ENCODE measurements around the gene CDC6.
"Not testable (repeated sequence)": the region's sequence is repeated elsewhere in the genome, so short reads cannot be mapped to it uniquely, and the experiment has no call there.

Gene CDC6

DNA sequence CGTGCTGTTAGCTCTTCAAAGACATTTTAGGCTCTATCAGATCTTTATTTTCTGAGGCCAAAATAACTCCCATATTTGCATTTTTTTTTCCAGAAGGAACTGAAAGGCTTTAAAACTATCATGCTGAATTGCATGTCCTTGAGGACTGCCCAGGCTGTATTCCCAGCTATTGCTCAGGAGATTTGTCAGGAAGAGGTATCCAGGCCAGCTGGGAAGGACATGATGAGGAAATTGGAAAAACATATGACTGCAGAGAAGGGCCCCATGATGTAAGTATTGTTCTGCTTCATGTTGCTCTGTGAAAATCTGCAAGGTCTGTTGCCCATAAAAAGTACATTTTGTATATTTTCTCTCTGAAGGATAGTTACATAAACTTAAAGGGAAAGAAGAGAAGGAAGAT lies 5.7 kb downstream of the CDC6 start:
- no peak overlapping the region for H3K4me3 ChIP-seq (ENCODE audit: low read depth, low read length)
- H3K9ac ChIP-seq: no peak overlapping the region
- H2AFZ ChIP-seq: no peak overlapping the region
- peak overlapping the region; percentile 60 for H3K27ac ChIP-seq
- H3K4me1 ChIP-seq: peaks cover 3% of the 10 kb centered on the region
- H3K27me3 ChIP-seq (ENCODE audit: control insufficient read depth, insufficient read depth, low read length): no peaks in the 10 kb centered on the region
- no peaks in the 10 kb centered on the region for H3K79me2 ChIP-seq
- no peak overlapping the region for H3K4me2 ChIP-seq (ENCODE audit: low read length)
- H3K36me3 ChIP-seq (ENCODE audit: control insufficient read depth, insufficient read depth, low read length): no peaks in the 10 kb centered on the region
- no peaks in the 10 kb centered on the region for H3K9me3 ChIP-seq (ENCODE audit: control insufficient read depth, low read length)
- TF ChIP-seq, protein P1, sequence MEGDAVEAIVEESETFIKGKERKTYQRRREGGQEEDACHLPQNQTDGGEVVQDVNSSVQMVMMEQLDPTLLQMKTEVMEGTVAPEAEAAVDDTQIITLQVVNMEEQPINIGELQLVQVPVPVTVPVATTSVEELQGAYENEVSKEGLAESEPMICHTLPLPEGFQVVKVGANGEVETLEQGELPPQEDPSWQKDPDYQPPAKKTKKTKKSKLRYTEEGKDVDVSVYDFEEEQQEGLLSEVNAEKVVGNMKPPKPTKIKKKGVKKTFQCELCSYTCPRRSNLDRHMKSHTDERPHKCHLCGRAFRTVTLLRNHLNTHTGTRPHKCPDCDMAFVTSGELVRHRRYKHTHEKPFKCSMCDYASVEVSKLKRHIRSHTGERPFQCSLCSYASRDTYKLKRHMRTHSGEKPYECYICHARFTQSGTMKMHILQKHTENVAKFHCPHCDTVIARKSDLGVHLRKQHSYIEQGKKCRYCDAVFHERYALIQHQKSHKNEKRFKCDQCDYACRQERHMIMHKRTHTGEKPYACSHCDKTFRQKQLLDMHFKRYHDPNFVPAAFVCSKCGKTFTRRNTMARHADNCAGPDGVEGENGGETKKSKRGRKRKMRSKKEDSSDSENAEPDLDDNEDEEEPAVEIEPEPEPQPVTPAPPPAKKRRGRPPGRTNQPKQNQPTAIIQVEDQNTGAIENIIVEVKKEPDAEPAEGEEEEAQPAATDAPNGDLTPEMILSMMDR (IDR thresholded peaks at IDR 0.05): no peak

DNA sequence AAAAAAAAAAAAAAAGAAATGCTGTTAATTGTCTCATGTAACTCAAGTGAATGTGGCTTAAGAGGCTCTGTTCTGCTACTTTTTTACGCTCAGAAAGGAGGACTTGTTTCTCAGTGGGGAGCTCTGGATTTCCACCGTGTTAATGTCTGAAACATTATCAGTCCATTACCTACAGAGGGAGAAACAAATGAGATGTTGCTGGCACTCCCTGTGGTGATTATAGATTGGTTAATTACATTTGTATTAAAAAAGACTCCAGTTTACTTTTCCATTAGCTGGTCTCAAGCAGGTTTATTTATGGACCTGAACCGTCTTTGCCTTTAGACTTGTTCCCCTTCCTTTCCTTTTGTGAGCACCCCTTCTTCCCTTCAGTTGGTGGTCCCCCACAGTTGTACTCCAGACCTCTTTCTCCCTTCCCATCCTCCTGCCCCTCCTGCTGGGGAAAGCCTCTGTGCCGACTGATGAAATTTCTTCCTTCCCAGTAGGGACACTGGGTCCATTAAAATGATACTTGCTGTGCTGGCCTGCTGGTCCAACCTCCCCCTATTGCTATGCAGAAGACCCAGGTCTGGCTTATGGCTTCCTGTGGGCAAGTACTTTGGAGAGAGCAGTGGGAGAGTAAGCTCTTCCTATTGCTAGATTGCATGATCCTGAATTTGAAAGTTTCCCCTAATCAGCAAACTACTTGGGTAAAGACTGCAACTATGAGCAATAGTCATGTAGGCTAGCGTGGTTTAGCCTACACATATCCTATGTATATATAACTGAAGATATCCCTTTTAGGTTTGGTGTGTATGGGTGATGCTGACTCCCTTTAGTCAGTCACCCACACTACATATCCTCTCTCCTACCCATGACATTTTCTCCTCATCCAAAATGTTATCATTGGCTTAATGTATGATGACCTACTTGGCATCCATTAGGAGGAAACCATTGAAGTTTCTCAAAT lies 8.1 kb downstream of the CDC6 start:
- Histone ChIP-seq H3K4me1 (no peaks in the 10 kb centered on the region), H3K27ac (peak overlapping the region; percentile 20), H3K4me2 (ENCODE audit: low read length) (no peak overlapping the region), H2AFZ (no peak overlapping the region), H3K36me3 (ENCODE audit: control insufficient read depth, insufficient read depth, low read length) (no peaks in the 10 kb centered on the region), H3K79me2 (no peaks in the 10 kb centered on the region), H3K9me3 (ENCODE audit: control insufficient read depth, low read length) (no peaks in the 10 kb centered on the region), H3K9ac (no peak overlapping the region), H3K27me3 (ENCODE audit: control insufficient read depth, insufficient read depth, low read length) (no peaks in the 10 kb centered on the region), H3K4me3 (ENCODE audit: low read depth, low read length) (no peak overlapping the region)
- TF ChIP-seq, protein P1 (IDR thresholded peaks at IDR 0.05): no peak

DNA sequence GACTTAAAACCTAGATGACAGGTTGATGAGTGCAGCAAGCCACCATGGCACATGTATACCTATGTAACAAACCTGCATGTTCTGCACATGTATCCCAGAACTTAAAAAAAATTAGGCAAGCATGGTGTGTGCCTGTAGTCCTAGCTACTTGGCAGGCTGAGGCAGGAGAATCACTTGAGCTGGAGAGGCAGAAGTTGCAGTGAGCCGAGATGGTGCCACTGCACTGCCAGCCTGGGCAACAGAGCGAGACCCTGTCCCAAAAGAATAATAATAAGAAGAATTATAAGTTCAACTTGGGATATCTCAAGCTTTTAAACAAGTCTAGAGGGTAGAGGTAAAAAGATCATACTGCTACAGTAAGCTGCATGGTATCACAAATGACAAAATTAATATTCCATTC lies 9.8 kb downstream of the CDC6 start:
- Histone ChIP-seq H2AFZ (no peak overlapping the region), H3K79me2 (no peaks in the 10 kb centered on the region), H3K4me1 (no peaks in the 10 kb centered on the region), H3K9ac (no peak overlapping the region), H3K36me3 (ENCODE audit: control insufficient read depth, insufficient read depth, low read length) (no peaks in the 10 kb centered on the region), H3K27me3 (ENCODE audit: control insufficient read depth, insufficient read depth, low read length) (no peaks in the 10 kb centered on the region), H3K4me2 (ENCODE audit: low read length) (no peak overlapping the region), H3K9me3 (ENCODE audit: control insufficient read depth, low read length) (no peaks in the 10 kb centered on the region), H3K27ac (no peak overlapping the region), H3K4me3 (ENCODE audit: low read depth, low read length) (no peak overlapping the region)
- TF ChIP-seq, protein P1 (IDR thresholded peaks at IDR 0.05): no peak

DNA sequence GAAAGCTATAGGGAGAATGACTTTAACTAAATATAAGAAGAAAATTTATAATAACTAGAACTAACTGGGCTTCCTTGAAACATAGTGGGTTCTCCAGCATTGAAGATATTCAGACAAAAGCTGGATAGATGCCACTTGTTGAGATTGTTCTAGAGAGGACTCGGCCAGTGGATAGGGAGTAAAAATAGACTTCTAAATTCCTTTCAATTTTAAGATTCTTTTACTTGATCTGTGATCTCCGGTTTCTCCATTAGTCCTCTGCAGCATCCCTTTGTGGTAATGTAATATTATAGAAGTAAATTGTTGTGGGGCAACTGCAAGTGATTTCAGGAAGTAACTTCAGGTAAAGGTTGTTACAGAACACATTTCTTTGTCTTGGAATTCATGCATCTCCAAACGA lies 11.0 kb downstream of the CDC6 start:
- no peaks in the 10 kb centered on the region for H3K27me3 ChIP-seq (ENCODE audit: control insufficient read depth, insufficient read depth, low read length)
- no peak overlapping the region for H2AFZ ChIP-seq
- H3K9ac ChIP-seq: no peak overlapping the region
- TF ChIP-seq, protein P1 (IDR thresholded peaks at IDR 0.05): no peak
- H3K4me2 ChIP-seq (ENCODE audit: low read length): no peak overlapping the region
- H3K27ac ChIP-seq: no peak overlapping the region
- no peaks in the 10 kb centered on the region for H3K36me3 ChIP-seq (ENCODE audit: control insufficient read depth, insufficient read depth, low read length)
- H3K4me1 ChIP-seq: peaks cover 5% of the 10 kb centered on the region
- H3K79me2 ChIP-seq: no peaks in the 10 kb centered on the region
- no peak overlapping the region for H3K4me3 ChIP-seq (ENCODE audit: low read depth, low read length)
- no peaks in the 10 kb centered on the region for H3K9me3 ChIP-seq (ENCODE audit: control insufficient read depth, low read length)

DNA sequence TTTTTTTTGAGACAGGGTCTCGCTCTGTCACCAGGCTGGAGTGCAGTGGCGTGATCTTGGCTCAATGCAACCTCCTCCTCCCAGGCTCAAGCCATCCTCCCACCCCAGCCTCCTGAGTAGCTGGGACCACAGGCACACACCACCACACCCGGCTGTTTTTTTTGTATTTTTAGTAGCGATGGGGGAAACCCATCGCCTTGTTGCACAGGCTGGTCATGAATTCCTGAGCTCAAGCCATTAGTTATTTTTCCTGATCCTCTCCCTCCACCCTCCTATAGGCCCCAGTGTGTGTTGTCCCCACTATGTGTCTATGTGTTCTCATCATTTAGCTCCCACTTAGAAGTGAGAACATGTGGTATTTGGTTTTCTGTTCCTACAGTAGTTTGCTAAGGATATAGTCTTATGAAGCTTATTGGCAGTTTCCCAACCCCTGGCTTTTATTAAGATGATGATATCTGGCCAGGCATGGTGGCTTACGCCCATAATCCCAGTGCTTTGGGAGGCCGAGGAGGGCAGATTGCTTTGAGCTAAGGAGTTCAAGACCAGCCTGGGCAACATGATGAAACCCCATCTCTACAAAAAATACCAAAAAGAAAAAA lies 11.6 kb downstream of the CDC6 start:
- H3K9ac ChIP-seq; H2AFZ ChIP-seq; H3K27me3 ChIP-seq (ENCODE audit: control insufficient read depth, insufficient read depth, low read length); H3K36me3 ChIP-seq (ENCODE audit: control insufficient read depth, insufficient read depth, low read length); H3K27ac ChIP-seq; H3K79me2 ChIP-seq; H3K4me3 ChIP-seq (ENCODE audit: low read depth, low read length); H3K4me1 ChIP-seq; H3K4me2 ChIP-seq (ENCODE audit: low read length); H3K9me3 ChIP-seq (ENCODE audit: control insufficient read depth, low read length): not testable (repeated sequence)

Measured in parathyroid adenoma (tissue), 2 donors.